HG03039 (cell line): ENCODE results near the gene PDGFRB.

Experiments used
- ATAC-seq: cut with Tn5 transposase; IDR thresholded peaks from one replicate; pipeline ENCODE4 v1.9.1; 2021; ENCODE audit warnings: mild to moderate bottlenecking, moderate library complexity; ENCODE audit not compliant: unreplicated experiment

The PDGFRB gene

DNA sequence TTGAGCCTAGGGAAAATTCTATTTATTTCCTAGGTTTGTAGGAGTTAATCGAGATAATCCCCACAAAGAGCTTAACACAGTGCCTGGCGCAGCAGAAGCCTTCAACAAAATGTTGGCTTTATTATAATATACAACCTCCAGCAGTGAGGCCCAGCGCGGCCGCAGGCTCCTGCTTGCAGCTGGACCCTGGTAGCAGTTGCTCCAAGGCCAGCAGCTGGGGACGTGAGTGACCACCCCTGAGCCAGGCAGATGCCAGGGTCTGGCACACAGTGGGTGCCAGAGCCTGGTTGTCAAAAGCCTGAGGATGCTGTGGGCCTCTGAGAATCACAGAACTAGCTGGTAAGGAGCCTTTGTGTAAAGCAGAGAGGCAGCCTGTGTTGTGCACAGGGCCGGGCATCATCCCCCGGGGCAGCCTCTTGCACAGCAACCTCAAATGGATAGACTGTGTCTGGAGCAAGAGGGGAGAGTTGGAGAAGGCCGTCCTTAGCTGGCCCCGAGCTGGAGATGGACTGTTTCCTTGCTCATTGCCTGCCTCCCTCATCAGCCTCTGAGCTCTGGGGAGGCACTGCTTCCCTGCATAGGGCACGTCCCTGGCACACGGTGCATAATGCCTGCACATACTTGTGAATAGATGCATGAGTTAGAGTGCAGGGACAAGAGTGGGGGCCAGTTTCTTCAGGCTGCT lies 86.5 kb downstream of the PDGFRB start:
- no peak for ATAC-seq

DNA sequence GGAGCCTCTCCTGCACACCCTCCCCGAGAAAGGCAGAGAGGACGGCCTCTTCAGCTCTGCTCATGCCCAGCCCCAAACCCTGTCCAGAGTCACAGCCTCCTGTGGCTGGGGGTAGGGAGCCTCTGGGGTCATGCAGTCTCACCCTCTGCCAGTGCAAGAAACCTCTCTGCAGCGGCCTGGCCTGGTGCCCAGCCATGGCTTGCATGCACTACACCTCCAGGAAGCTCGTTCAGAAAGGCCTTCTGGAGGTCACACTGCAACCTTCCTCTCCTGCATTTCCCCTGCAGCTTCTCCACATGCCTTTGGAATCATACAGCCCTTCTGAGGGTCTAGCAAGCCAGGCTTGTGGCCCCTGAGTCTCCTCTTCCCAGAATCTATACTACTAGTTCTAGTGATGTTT lies 87.2 kb downstream of the PDGFRB start:
- ATAC-seq, result no peak

DNA sequence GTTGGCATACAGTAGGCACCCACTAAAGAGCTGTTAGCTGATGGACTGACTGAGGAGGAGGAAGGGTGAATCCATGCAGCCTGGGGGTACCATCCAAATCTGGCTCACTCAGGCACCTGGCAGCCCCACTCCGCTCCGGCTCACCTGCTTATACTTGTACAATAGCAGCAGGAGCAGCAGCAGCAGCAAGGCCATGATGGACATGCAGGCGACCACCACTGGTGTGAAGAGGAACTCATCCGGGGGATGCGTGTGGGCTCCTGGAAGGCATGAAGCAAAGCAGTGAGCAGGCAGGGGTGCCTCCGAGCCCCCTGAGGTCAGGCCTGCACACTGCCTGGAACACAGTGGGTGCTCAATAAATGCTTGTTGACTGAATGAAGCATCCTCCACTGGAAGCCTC lies 87.6 kb downstream of the PDGFRB start:
- no peak for ATAC-seq

DNA sequence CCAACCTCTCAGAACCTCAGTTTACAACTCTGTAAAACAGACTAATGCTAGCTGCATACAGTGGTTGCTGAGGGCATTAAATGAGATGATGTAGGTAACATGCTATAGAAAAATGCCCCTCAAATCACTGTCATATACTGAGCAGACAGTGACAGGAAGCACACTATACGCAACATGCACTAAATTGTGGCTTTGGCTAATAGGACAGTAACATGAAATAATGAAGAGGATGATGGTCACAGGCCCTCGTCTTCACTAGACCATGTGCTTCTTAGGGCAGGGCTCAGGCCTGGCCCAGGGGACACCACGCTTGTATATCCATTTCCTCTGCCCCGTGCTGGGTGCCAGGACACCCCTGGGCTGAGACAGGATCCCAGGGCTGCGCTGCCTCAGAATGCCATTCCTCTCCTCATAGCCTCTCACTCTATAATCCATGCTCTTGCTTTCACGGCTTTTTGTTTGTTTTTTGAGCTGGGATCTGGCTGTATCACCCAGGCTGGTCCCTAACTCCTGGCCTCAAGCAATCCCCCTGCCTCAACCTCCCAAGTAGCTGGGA lies 88.2 kb downstream of the PDGFRB start:
- no peak for ATAC-seq

DNA sequence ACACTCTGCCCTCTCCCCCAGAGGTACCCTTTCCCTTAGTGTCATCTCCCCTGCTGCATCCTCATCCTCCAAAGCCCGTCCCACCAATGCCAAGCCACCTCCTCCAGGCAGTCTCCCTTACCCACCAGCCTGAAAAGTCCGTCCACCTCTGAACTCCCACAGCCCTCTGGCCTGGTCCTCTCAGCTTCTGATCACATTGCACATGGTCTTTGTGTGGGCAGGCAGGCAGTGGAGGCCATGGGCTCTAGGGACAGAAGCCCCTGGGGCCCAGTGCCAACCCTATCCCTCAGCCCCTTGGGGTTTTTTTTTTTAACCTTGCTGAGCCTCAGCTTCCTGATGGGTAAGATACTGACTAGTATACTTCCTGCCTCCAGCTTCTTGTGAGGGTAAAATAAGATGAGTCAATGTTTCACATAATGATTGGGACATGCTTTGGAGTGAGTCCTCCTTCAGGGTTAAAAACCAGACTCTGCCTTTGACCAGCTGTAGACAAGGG lies 88.7 kb downstream of the PDGFRB start:
- no peak for ATAC-seq

DNA sequence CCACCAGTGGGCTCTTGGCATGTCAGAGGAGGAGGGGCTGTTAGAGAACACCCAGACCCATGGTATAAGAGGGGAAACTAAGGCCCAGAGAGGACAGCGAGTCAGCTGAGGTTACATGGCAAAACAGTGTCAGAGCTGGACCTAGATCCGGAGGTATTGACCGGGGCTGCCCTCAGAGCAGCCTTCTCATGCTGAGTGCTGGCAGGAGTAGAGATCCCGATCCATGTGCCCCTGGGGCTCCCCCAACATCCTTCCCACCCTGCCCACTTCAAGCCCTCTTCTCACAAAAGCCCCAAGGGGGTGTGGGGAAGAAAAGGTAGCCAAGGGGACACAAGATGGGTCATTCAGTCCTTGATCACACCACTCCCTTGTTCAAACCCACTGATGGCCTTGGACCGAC lies 89.2 kb downstream of the PDGFRB start:
- ATAC-seq, result no peak

DNA sequence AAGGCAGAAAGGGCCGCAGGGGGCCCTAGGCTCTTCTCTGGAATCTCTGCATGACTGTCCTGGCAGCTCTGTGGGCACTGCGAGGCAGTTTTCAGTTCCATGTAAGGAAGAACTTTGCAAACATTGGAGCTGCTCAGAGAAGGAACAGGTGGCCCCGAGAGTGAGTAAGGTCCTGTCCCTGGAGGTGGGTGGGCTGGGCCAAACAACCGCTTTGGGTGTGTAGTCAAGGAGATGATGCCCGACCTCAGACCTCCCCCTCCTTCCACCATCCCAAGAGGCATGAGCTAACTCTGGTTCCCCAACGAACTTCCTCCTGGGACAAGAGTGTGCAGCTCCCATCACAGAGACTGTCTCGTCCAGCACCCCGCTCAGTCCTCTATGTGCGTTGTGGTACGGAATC lies 89.8 kb downstream of the PDGFRB start:
- ATAC-seq, result no peak

DNA sequence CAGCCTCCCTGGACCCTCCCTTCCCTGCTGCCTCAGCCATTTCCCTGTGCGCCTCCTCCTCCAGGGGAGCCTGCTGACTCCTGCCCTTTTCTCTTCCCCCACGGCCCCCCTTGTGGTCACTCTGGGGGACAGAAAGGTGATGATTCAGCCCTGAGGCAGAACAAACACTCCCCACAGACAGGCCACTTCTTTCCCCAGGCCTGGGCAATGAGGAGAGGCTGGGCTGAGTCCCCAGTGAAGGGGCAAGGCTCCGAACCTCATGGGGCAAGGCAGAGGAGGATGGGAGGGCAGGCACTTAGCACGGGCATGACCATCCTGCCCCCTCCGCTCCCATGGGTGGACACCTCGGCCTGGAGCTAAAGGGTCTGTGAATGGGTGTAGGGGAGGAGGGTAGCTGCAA lies 90.3 kb downstream of the PDGFRB start:
- ATAC-seq, result no peak

DNA sequence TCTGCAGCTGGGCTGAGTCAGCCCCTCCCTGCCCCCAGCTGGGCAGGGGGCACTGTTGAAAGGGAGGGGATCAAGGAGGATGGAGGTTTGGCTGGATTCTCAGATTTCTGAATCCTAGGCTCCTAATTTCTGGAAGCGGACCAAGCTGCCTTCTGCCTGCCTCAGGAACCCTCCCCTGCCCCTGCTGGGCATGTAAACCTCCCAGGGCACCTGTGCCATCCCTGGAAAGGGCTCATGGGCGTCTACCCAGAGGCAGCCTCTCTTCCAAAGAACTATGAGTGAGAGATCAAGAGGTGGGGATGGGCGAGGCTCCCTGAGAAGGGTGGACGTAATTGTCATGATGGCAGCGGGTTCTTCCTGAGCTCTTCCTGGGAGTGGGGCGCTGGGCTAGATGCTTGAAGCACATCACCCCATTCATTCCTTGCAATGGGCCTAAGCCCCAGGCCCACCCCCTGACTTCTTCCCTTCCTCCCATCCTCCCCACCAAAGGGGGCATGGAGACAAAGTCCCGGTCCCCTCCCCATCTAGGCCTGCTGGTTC lies 90.9 kb downstream of the PDGFRB start:
- no peak for ATAC-seq
